Measurements from ENCODE around the gene CTPS1.

DNA sequence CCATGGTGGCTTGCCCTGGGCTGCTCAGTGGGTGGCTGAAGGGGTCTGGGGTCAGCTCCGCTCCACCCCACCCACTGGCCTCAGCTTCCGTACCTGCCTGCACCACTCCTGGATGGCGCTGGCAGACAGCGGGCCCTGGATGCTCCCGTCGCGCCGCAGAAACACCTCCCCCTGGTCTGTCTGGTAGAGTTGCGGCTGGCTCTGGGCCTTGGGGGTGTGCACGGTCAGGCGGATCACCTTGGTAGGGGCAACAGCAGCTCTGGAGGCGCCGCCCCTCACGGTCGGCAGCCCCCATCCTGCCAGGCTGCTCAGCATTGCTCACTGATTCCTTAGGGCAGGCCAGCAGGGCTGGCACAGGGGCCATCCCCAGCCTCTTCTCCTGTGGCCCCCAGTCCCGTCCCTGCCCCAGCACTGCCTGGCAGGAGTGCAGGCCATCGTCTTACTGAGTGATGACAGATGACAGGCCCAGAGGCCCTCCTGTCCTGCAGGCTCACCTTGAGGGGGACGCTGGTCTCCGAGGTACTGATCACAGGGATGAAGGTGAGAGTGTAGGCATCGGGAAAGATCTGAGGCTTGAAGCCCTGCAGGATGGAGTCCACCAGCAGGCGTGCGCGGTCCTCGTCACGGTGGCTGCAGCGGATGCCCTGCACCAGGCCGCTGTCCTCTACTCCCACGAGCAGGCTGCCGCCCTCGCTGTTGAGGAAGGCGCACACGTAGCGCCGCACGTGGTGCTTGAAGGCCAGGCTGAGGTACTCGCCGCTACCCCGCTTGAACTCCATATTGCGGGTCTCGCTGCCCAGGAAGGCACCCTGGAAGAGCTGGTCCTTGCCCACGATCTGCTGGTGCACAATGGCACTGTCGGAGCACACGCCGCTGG is 37.9 kb downstream of the CTPS1 start:
- TF ChIP-seq CTCF (IDR thresholded peaks at IDR 0.05): no peak
- no peak for TF ChIP-seq POLR2AphosphoS5 (IDR thresholded peaks at IDR 0.05; ENCODE audit: insufficient read depth in 1 of 2, low read depth in 1 of 2)
- no peak for TF ChIP-seq POLR2A (IDR thresholded peaks at IDR 0.05)
